ENCODE measurements around the gene AFP. TPM values are rescaled to one million over a fixed set of nuclear protein-coding genes. Genes with fewer than 3 reads are reported as not detected.

Gene AFP
- total RNA-seq, 2 experiments from 2014 or later: not detected

GRCh38 chr4:73426666-73427065 is 9.4 kb upstream of the AFP start:
- H3K4me2 ChIP-seq (ENCODE audit: low read length): no peak overlapping the region
- no peak for DNase-seq (ENCODE audit: low spot score)
- no peaks in the 10 kb centered on the region for H3K9me2 ChIP-seq (ENCODE audit: insufficient read depth, low read length)
- ChIA-PET CTCF (ENCODE audit: unreplicated experiment) (no interaction called here), POLR2A (no interaction called here)
- no peak overlapping the region for H3K27ac ChIP-seq (ENCODE audit: low read depth, low read length, poor library complexity, severe bottlenecking)
- no peaks in the 10 kb centered on the region for H4K20me1 ChIP-seq (ENCODE audit: insufficient read depth, low read length)
- no peak overlapping the region for H3K4me3 ChIP-seq (ENCODE audit: low read depth, low read length, poor library complexity, severe bottlenecking)
- no peaks in the 10 kb centered on the region for H3K9me3 ChIP-seq (ENCODE audit: low read length)
- no peak for TF ChIP-seq CTCF (conservative IDR thresholded peaks at IDR 0.05; ENCODE audit: low read length)
- TF ChIP-seq EZH2phosphoT487 (IDR thresholded peaks at IDR 0.05; ENCODE audit: borderline replicate concordance, low read depth, low read length): no peak
- intact Hi-C loops (cut with micrococcal nuclease; ENCODE audit: unreplicated experiment): loop anchor here (10.0 kb wide), 1 partner anchor 72 kb away; no protein-coding TSS in a partner anchor
- H3K79me2 ChIP-seq (ENCODE audit: insufficient read depth, low read depth, low read length): no peaks in the 10 kb centered on the region
- BruUV-seq (replicated peaks): no TSS peak
- no peaks in the 10 kb centered on the region for H3K36me3 ChIP-seq (ENCODE audit: insufficient read depth, low read length)
- H2AFZ ChIP-seq (ENCODE audit: low read length): no peak overlapping the region
- no peaks in the 10 kb centered on the region for H3K4me1 ChIP-seq (ENCODE audit: insufficient read depth, low read length, poor library complexity, severe bottlenecking)

- ChIA-PET POLR2A (interaction anchor here (0.6 kb wide), 1 partner anchor 1074 kb away, joined by 3 read pairs; no protein-coding TSS in a partner anchor), CTCF (ENCODE audit: unreplicated experiment) (no interaction called here)
- Histone ChIP-seq H3K36me3 (ENCODE audit: insufficient read depth, low read length) (no peaks in the 10 kb centered on the region), H3K4me3 (ENCODE audit: low read depth, low read length, poor library complexity, severe bottlenecking) (no peak overlapping the region), H3K27ac (ENCODE audit: low read depth, low read length, poor library complexity, severe bottlenecking) (no peak overlapping the region), H2AFZ (ENCODE audit: low read length) (no peak overlapping the region), H3K9me3 (ENCODE audit: low read length) (no peaks in the 10 kb centered on the region), H3K79me2 (ENCODE audit: insufficient read depth, low read depth, low read length) (no peaks in the 10 kb centered on the region), H3K4me1 (ENCODE audit: insufficient read depth, low read length, poor library complexity, severe bottlenecking) (no peaks in the 10 kb centered on the region), H3K4me2 (ENCODE audit: low read length) (no peak overlapping the region), H3K9me2 (ENCODE audit: insufficient read depth, low read length) (no peaks in the 10 kb centered on the region), H4K20me1 (ENCODE audit: insufficient read depth, low read length) (no peaks in the 10 kb centered on the region)
- DNase-seq (ENCODE audit: low spot score): no peak
- BruUV-seq (replicated peaks): no TSS peak
- intact Hi-C loops (cut with micrococcal nuclease; ENCODE audit: unreplicated experiment): loop anchor here (10.0 kb wide), 1 partner anchor 74 kb away; no protein-coding TSS in a partner anchor
- TF ChIP-seq EZH2phosphoT487 (IDR thresholded peaks at IDR 0.05; ENCODE audit: borderline replicate concordance, low read depth, low read length) (no peak), CTCF (conservative IDR thresholded peaks at IDR 0.05; ENCODE audit: low read length) (no peak)
Observed at GRCh38 chr4:73429118-73429517, 6.9 kb upstream of the AFP start.

- no peak overlapping the region for H2AFZ ChIP-seq (ENCODE audit: low read length)
- ChIA-PET POLR2A (no interaction called here), CTCF (ENCODE audit: unreplicated experiment) (no interaction called here)
- DNase-seq (ENCODE audit: low spot score): no peak
- no peaks in the 10 kb centered on the region for H3K9me3 ChIP-seq (ENCODE audit: low read length)
- H3K4me2 ChIP-seq (ENCODE audit: low read length): no peak overlapping the region
- H3K27ac ChIP-seq (ENCODE audit: low read depth, low read length, poor library complexity, severe bottlenecking): no peak overlapping the region
- no TSS peak for BruUV-seq (replicated peaks)
- H3K4me1 ChIP-seq (ENCODE audit: insufficient read depth, low read length, poor library complexity, severe bottlenecking): no peaks in the 10 kb centered on the region
- H4K20me1 ChIP-seq (ENCODE audit: insufficient read depth, low read length): no peaks in the 10 kb centered on the region
- no peak for TF ChIP-seq EZH2phosphoT487 (IDR thresholded peaks at IDR 0.05; ENCODE audit: borderline replicate concordance, low read depth, low read length)
- TF ChIP-seq CTCF (conservative IDR thresholded peaks at IDR 0.05; ENCODE audit: low read length): no peak
- H3K79me2 ChIP-seq (ENCODE audit: insufficient read depth, low read depth, low read length): no peaks in the 10 kb centered on the region
- H3K36me3 ChIP-seq (ENCODE audit: insufficient read depth, low read length): no peaks in the 10 kb centered on the region
- no peak overlapping the region for H3K4me3 ChIP-seq (ENCODE audit: low read depth, low read length, poor library complexity, severe bottlenecking)
- intact Hi-C loops (cut with micrococcal nuclease; ENCODE audit: unreplicated experiment): loop anchor here (10.0 kb wide), 1 partner anchor 75 kb away; no protein-coding TSS in a partner anchor
- no peaks in the 10 kb centered on the region for H3K9me2 ChIP-seq (ENCODE audit: insufficient read depth, low read length)
Observed at GRCh38 chr4:73429826-73430587, 6.0 kb upstream of the AFP start.

Data from OCI-LY7 (cell line).